ENCODE data around the gene SSU72.
"Not testable (repeated sequence)": the region's sequence is repeated elsewhere in the genome, so short reads cannot be mapped to it uniquely, and the experiment has no call there.

SSU72 gene

GRCh38 chr1:1556961-1557360 lies 17.7 kb downstream of the SSU72 start:
- not testable (repeated sequence) for DNase-seq

- DNase-seq: no peak
Measured at GRCh38 chr1:1556505-1556904, 18.2 kb downstream of the SSU72 start.

- DNase-seq: no peak
Measured at GRCh38 chr1:1554926-1555915, 19.4 kb downstream of the SSU72 start.

- no peak for DNase-seq
Measured at GRCh38 chr1:1554550-1554925, 20.1 kb downstream of the SSU72 start.

GRCh38 chr1:1553821-1554494 lies 20.7 kb downstream of the SSU72 start:
- DNase-seq: no peak

- no peak for DNase-seq
Measured at GRCh38 chr1:1552263-1552639, 22.4 kb downstream of the SSU72 start.

GRCh38 chr1:1551524-1552262 lies 23.0 kb downstream of the SSU72 start:
- no peak for DNase-seq

GRCh38 chr1:1550591-1551432 lies 23.9 kb downstream of the SSU72 start:
- DNase-seq: no peak

- DNase-seq: no peak
Measured at GRCh38 chr1:1550087-1550486, 24.6 kb downstream of the SSU72 start.

GRCh38 chr1:1548591-1548990 lies 26.1 kb downstream of the SSU72 start:
- no peak for DNase-seq

GRCh38 chr1:1547476-1547875 lies 27.2 kb downstream of the SSU72 start:
- DNase-seq: no peak

- DNase-seq: no peak
Measured at GRCh38 chr1:1547011-1547410, 27.7 kb downstream of the SSU72 start.

- no peak for DNase-seq
Measured at GRCh38 chr1:1545946-1546737, 28.5 kb downstream of the SSU72 start.

- no peak for DNase-seq
Measured at GRCh38 chr1:1544544-1544943, 30.1 kb downstream of the SSU72 start.

- DNase-seq: no peak
Measured at GRCh38 chr1:1543706-1544099, 31.0 kb downstream of the SSU72 start.

- no peak for DNase-seq
Measured at GRCh38 chr1:1542766-1543705, 31.6 kb downstream of the SSU72 start.

GRCh38 chr1:1541956-1542765 lies 32.5 kb downstream of the SSU72 start:
- no peak for DNase-seq

GRCh38 chr1:1540818-1541628 lies 33.6 kb downstream of the SSU72 start:
- DNase-seq: no peak

Measured in NCI-H345 (cell line).